ENCODE data around the gene CRPPA.
"Not testable (repeated sequence)": the region's sequence is repeated elsewhere in the genome, so short reads cannot be mapped to it uniquely, and the experiment has no call there.

CRPPA gene

GRCh38 chr7:16421333-16422102, at the start of gene CRPPA:
TSS of gene CRPPA (minus strand) at chr7:16421538. CDS start at chr7:16421322, 216 bp downstream.
- DNase-seq (ENCODE audit: low read depth) = no peak

- no peak for DNase-seq (ENCODE audit: low read depth)
Observed at GRCh38 chr7:16465469-16466361, 44.4 kb upstream of the CRPPA start, which contains the start of gene SOSTDC1. TSS of gene SOSTDC1 (minus strand) at chr7:16465738. CDS start at chr7:16465668, 70 bp downstream.

GRCh38 chr7:16463949-16464715, 42.8 kb upstream of the CRPPA start:
- no peak for DNase-seq (ENCODE audit: low read depth)

- no peak for DNase-seq (ENCODE audit: low read depth)
Observed at GRCh38 chr7:16463520-16463919, 42.2 kb upstream of the CRPPA start.

GRCh38 chr7:16462431-16462889, 41.1 kb upstream of the CRPPA start:
- DNase-seq (ENCODE audit: low read depth) = no peak

- DNase-seq (ENCODE audit: low read depth) = no peak
Observed at GRCh38 chr7:16460789-16461493, 39.6 kb upstream of the CRPPA start.

- DNase-seq (ENCODE audit: low read depth) = not testable (repeated sequence)
Observed at GRCh38 chr7:16456303-16456702, 35.0 kb upstream of the CRPPA start.

GRCh38 chr7:16455591-16455990, 34.3 kb upstream of the CRPPA start:
- DNase-seq (ENCODE audit: low read depth) = no peak

GRCh38 chr7:16450366-16450765, 29.0 kb upstream of the CRPPA start:
- no peak for DNase-seq (ENCODE audit: low read depth)

GRCh38 chr7:16447876-16448275, 26.5 kb upstream of the CRPPA start:
- DNase-seq (ENCODE audit: low read depth) = no peak

- no peak for DNase-seq (ENCODE audit: low read depth)
Observed at GRCh38 chr7:16446508-16446907, 25.2 kb upstream of the CRPPA start.

GRCh38 chr7:16443871-16444270, 22.5 kb upstream of the CRPPA start:
- DNase-seq (ENCODE audit: low read depth) = not testable (repeated sequence)

GRCh38 chr7:16438988-16439387, 17.6 kb upstream of the CRPPA start:
- DNase-seq (ENCODE audit: low read depth) = no peak

GRCh38 chr7:16436306-16436705, 15.0 kb upstream of the CRPPA start:
- no peak for DNase-seq (ENCODE audit: low read depth)

GRCh38 chr7:16433568-16434122, 12.3 kb upstream of the CRPPA start:
- no peak for DNase-seq (ENCODE audit: low read depth)

GRCh38 chr7:16432425-16432731, 11.0 kb upstream of the CRPPA start:
- DNase-seq (ENCODE audit: low read depth) = no peak

GRCh38 chr7:16431646-16432424, 10.5 kb upstream of the CRPPA start:
- no peak for DNase-seq (ENCODE audit: low read depth)

- no peak for DNase-seq (ENCODE audit: low read depth)
Observed at GRCh38 chr7:16430133-16430532, 8.8 kb upstream of the CRPPA start.

- DNase-seq (ENCODE audit: low read depth) = no peak
Observed at GRCh38 chr7:16428672-16429071, 7.3 kb upstream of the CRPPA start.

GRCh38 chr7:16428182-16428581, 6.8 kb upstream of the CRPPA start:
- no peak for DNase-seq (ENCODE audit: low read depth)

GRCh38 chr7:16423761-16424160, 2.4 kb upstream of the CRPPA start:
- DNase-seq (ENCODE audit: low read depth) = no peak

All from T-helper 22 cell (primary cell).